Hepatocyte (in vitro differentiated cells): ENCODE measurements around the gene CTBP1. TPM values are rescaled to one million over a fixed set of nuclear protein-coding genes. Genes with fewer than 3 reads are reported as not detected.

Source experiments
- DNase-seq: peaks from one replicate; pipeline ENCODE4 v3.0.0-alpha.2; 2016; ENCODE audit warnings: low spot score
- H2AFZ ChIP-seq: fragments of 200-600 bp; sonication (generic); 2 replicates; pipeline ENCODE4 v1.6.0; 2016; ENCODE audit warnings: antibody characterized with exemption, mild to moderate bottlenecking
- H3K27ac ChIP-seq: fragments of 200-600 bp; sonication (generic); 2 replicates; pipeline ENCODE4 v1.5.1; 2016; ENCODE audit warnings: mild to moderate bottlenecking
- H3K27me3 ChIP-seq: fragments of 200-600 bp; sonication (generic); 2 replicates; pipeline ENCODE4 v1.6.1; 2016
- H3K36me3 ChIP-seq: fragments of 200-600 bp; sonication (generic); replicated peaks from 2 replicates; pipeline ENCODE4 v1.5.1; 2016; ENCODE audit warnings: low read depth; ENCODE audit not compliant: insufficient read depth
- H3K4me1 ChIP-seq: fragments of 200-600 bp; sonication (generic); 2 replicates; pipeline ENCODE4 v1.5.1; 2016; ENCODE audit warnings: mild to moderate bottlenecking, moderate library complexity; ENCODE audit not compliant: insufficient read depth
- H3K4me2 ChIP-seq: fragments of 200-600 bp; sonication (generic); 2 replicates; pipeline ENCODE4 v1.6.0; 2016
- H3K4me3 ChIP-seq: fragments of 200-600 bp; sonication (generic); 2 replicates; pipeline ENCODE4 v1.5.1; 2016; ENCODE audit warnings: mild to moderate bottlenecking
- H3K79me2 ChIP-seq: fragments of 200-600 bp; sonication (generic); 2 replicates; pipeline ENCODE4 v1.6.0; 2017; ENCODE audit warnings: mild to moderate bottlenecking
- H3K9me2 ChIP-seq: fragments of 200-600 bp; sonication (generic); replicated peaks from 2 replicates; pipeline ENCODE4 v1.6.0; 2017; ENCODE audit warnings: mild to moderate bottlenecking; ENCODE audit not compliant: insufficient read depth
- H3K9me3 ChIP-seq: fragments of 200-600 bp; sonication (generic); 2 replicates; pipeline ENCODE4 v1.5.1; 2016; ENCODE audit warnings: low read depth, mild to moderate bottlenecking
- H4K20me1 ChIP-seq: fragments of 200-600 bp; sonication (generic); 2 replicates; pipeline ENCODE4 v1.6.0; 2016; ENCODE audit warnings: mild to moderate bottlenecking; ENCODE audit not compliant: insufficient read depth, poor library complexity, severe bottlenecking
- EZH2 ChIP-seq: fragments of 200-600 bp; sonication (generic); IDR thresholded peaks from 2 replicates; pipeline ENCODE4 v1.6.1; 2016; ENCODE audit warnings: antibody characterized with exemption, mild to moderate bottlenecking, borderline replicate concordance
- EZH2phosphoT487 ChIP-seq: fragments of 200-600 bp; sonication (generic); IDR thresholded peaks from one replicate; pipeline ENCODE4 v1.6.1; 2018; ENCODE audit warnings: antibody characterized with exemption, mild to moderate bottlenecking, low read depth, moderate library complexity; ENCODE audit not compliant: unreplicated experiment, severe bottlenecking
- WGBS: methylation state at CpG from one replicate; pipeline ENCODE4 v1.1.6; 2016; ENCODE audit warnings: low lambda C conversion rate; ENCODE audit errors: missing lambda C conversion rate; 5-methylcytosine and 5-hydroxymethylcytosine counted together
- polyA plus RNA-seq: library from polyadenylated mRNA; unstranded; fragments of >200 nt; fragmentation: Nextera tagmentation; extraction: Ambion mirVana; gene quantifications from 2 replicates; pipeline ENCODE4 v1.2.1, GENCODE V29; 2016
- total RNA-seq: library from RNA; depleted of rRNA; stranded (reverse); fragments of >200 nt; gene quantifications from 2 replicates; pipeline ENCODE4 v1.2.3, GENCODE V29; 2014
- TF ChIP-seq, protein P1 (sequence below): fragments of 200-600 bp; sonication (generic); IDR thresholded peaks from 2 replicates; pipeline ENCODE4 v1.5.1; 2016; ENCODE audit warnings: antibody characterized with exemption, mild to moderate bottlenecking; ENCODE audit not compliant: poor library complexity

The CTBP1 gene
- total and polyA plus RNA-seq, 2 experiments from 2014 or later, result 169 to 179 TPM

DNA sequence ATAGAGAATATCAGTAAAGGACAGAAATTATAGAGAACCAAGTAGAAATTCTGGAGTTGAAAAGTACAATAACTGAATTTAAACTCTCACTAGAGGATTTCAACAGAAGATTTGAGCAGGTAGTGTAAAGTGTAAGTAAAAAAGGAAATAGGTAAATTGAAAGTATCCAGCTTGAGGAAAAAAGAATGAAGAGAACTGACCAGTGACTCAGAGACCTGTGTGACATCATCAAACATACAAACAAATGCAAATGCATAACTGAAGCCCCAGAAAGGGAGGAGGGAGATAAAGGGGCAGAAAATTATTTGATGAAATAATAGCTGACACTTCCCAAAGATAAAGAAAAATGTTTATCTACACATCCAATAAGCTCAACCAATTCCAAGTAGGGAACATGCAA is 68.3 kb downstream of the CTBP1 start:
- no peaks in the 10 kb centered on the region for H3K4me1 ChIP-seq

DNA sequence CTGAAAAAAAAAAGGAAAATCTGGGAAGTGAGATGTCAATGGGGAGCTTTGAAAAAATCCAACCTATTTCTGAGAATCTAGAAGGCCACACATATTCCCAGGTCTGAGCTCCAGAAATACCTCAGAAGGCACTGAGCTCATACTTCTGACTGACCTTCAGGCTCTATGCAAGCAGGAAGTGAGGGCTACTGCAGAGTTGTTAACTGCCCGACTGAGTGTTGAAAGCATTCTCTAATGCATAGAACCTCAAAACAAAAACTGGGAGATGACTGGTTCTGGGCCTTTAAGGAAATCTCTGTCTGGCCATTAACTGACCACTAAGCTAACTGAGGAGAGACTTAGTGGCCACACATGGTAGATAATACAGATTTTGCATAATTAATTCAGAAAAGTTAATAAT is 69.0 kb downstream of the CTBP1 start:
- Histone ChIP-seq H3K79me2 (no peaks in the 10 kb centered on the region), H2AFZ (no peak overlapping the region), H3K27me3 (no peaks in the 10 kb centered on the region), H3K4me1 (no peaks in the 10 kb centered on the region), H3K36me3 (no peaks in the 10 kb centered on the region), H3K4me3 (no peak overlapping the region), H4K20me1 (no peaks in the 10 kb centered on the region), H3K27ac (no peak overlapping the region), H3K9me2 (no peaks in the 10 kb centered on the region), H3K4me2 (no peak overlapping the region), H3K9me3 (peaks cover 12% of the 10 kb centered on the region)
- WGBS, result 100% methylated on average over 1 of the region's 1 CpG
- TF ChIP-seq, protein P1, sequence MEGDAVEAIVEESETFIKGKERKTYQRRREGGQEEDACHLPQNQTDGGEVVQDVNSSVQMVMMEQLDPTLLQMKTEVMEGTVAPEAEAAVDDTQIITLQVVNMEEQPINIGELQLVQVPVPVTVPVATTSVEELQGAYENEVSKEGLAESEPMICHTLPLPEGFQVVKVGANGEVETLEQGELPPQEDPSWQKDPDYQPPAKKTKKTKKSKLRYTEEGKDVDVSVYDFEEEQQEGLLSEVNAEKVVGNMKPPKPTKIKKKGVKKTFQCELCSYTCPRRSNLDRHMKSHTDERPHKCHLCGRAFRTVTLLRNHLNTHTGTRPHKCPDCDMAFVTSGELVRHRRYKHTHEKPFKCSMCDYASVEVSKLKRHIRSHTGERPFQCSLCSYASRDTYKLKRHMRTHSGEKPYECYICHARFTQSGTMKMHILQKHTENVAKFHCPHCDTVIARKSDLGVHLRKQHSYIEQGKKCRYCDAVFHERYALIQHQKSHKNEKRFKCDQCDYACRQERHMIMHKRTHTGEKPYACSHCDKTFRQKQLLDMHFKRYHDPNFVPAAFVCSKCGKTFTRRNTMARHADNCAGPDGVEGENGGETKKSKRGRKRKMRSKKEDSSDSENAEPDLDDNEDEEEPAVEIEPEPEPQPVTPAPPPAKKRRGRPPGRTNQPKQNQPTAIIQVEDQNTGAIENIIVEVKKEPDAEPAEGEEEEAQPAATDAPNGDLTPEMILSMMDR, result no peak
- TF ChIP-seq EZH2phosphoT487, result no peak
- no peak for TF ChIP-seq EZH2
- no peak for DNase-seq

More for the DNA sequence above, 68.3 kb downstream of the CTBP1 start:
- Histone ChIP-seq H3K79me2 (no peaks in the 10 kb centered on the region), H3K36me3 (no peaks in the 10 kb centered on the region), H4K20me1 (no peaks in the 10 kb centered on the region), H2AFZ (no peak overlapping the region), H3K9me3 (peaks cover 12% of the 10 kb centered on the region), H3K4me3 (no peak overlapping the region), H3K4me2 (no peak overlapping the region), H3K9me2 (no peaks in the 10 kb centered on the region), H3K27ac (no peak overlapping the region), H3K27me3 (no peaks in the 10 kb centered on the region)
- no peak for DNase-seq
- TF ChIP-seq, protein P1, result no peak
- TF ChIP-seq EZH2 (no peak), EZH2phosphoT487 (no peak)

DNA sequence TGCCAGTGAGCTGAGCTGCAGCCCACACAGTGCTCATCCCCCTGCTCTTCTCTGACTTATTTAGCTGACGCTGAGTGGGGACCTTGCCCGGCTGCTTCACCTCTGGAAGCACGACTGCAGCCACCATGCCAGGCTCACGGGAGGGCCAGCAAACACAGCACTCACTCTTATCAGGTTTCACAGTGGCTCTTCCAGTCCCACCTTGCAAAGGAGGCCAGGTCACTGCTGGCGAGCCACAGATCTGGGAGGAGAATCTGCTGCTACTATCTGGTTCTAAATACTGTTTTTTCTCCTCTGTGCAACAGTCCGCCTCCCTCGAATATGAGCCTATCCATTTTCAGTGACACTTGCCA is 69.9 kb downstream of the CTBP1 start:
- TF ChIP-seq EZH2, result no peak
- TF ChIP-seq, protein P1, result no peak
- TF ChIP-seq EZH2phosphoT487, result no peak
- no peaks in the 10 kb centered on the region for H3K79me2 ChIP-seq
- 49% methylated on average over 7 of the region's 7 CpGs for WGBS

More for the DNA sequence above, 69.9 kb downstream of the CTBP1 start:
- Histone ChIP-seq H3K4me2 (no peak overlapping the region), H3K27me3 (no peaks in the 10 kb centered on the region), H3K9me2 (no peaks in the 10 kb centered on the region), H3K27ac (no peak overlapping the region), H3K36me3 (no peaks in the 10 kb centered on the region), H3K9me3 (peaks cover 12% of the 10 kb centered on the region), H3K4me3 (no peak overlapping the region), H4K20me1 (no peaks in the 10 kb centered on the region), H3K4me1 (peaks cover 1% of the 10 kb centered on the region), H2AFZ (no peak overlapping the region)
- no peak for DNase-seq
